Germinal center (tissue), 1 donor: ENCODE measurements around the gene KLRD1.
"Not testable (repeated sequence)": the region's sequence is repeated elsewhere in the genome, so short reads cannot be mapped to it uniquely, and the experiment has no call there.

Experiments used
- DNase-seq: peaks from one replicate; pipeline ENCODE4 v3.0.0; 2012; ENCODE audit warnings: mixed read lengths, low spot score

KLRD1 gene, protein sequence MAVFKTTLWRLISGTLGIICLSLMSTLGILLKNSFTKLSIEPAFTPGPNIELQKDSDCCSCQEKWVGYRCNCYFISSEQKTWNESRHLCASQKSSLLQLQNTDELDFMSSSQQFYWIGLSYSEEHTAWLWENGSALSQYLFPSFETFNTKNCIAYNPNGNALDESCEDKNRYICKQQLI

DNA sequence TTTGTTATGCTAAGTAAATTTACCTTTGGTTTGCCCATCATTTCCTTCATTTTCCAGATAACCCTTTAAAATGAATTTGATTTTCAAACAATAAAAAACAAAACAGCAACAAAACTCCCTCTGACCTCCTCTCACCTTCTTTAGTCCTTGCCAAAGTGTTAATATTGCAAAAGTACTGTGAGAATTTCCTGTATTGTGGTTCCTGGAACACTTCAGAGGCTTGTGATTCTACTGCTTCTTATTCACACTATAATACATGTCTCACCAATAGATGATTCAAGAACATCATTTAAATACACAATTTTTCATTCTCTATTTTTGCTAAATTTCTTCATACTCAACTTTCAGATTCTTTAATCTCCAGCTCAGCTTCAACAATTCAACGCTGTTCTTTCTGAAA lies at the start of gene KLRD1:
Gene KLRD1 (plus strand): TSS at position 241 of the 400 bp plus-strand sequence. CDS start 208 bp downstream, outside the sequence.
- no peak for DNase-seq

DNA sequence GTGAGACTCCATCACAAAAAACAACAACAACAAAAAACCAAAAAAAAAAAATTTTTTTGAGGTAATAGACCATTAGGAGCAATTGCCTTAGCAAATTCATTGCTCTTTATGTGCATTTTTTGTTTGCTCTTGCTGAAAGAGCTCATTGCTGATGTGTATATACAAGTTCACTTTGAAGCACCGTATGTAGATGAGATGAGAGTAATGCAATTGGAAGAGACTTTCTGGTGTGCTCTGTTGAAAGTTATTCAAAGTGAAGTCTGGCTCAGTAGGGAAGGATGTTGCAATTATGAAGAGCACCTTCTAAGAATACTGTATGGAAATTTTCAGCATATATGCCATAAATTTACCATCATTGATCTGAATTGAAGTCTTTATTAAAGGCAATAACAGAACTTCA lies 46.7 kb upstream of the KLRD1 start:
- DNase-seq = no peak

DNA sequence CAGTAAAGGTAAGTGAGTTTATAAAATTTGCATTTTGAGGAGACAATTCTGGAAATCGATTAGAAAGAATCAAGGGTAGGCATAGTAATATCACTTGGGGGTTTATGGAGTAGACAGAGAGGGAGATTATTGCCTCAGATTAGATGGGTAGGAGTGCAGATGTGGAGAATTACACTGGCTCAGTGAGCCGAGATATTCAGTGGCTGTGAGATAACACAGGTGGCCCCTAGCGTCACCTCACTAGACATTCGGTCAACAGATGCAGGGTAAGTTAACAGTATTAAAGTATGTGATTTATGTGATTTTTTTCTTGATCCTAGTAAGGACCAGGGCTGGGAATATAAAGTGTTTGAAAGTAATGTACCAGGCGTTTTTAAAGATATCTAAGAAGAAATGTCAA lies 39.6 kb upstream of the KLRD1 start:
- DNase-seq = no peak

DNA sequence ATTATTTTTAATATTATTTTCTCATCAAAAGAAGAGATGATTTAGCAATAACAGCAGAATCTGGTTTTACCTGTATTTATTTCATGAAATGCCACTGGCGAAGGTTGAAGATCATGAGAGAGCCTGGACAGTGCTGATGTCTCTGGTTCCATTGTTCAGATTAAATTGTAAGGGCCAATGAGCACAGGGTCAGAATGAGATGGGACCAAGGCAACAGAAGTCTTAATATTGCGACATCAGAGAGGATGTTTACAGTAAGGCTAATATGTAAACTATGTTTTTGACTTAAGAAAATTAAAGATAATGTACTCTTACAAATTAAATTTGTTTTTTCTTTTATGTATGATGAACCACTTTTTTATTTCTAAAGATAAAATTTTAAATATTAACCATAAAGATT lies 35.2 kb upstream of the KLRD1 start:
- DNase-seq = no peak

DNA sequence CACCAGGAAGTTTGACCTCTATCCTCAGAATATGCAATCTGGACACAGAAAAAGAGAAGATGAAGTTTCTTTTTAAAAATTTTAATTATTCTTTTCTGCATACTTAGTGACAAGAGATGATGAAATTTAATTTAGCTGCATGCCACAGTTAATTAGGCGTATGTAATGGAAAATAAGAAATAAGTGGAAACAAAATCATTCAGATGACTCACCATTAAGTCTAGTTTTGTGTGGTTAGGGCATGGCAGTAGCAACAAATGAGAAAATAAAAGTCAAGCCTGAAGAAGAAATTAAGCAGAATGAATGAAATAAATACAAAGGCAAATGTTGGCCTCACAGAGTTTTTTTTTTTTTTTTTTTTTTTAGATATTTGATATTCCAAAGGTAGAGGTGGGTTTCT lies 30.9 kb upstream of the KLRD1 start:
- no peak for DNase-seq

DNA sequence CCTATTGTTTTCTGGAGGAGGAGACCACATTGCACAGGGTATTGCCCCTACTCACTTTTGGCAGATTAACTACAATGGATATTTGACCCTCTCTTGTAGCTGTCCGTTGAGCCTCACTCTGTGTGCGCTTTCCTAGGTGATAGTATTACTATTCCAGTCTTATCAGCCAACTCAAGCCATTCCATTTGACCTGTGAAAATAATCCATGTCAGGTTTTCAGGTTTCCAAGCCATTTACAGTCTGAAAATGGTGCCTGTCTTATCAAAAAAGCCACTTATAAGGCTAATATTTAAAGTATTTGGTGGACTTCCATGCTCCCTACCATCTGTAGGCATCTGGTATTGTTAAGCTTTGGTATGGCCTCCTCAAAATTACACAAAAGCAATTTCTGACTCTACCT lies 29.6 kb upstream of the KLRD1 start:
- no peak for DNase-seq

DNA sequence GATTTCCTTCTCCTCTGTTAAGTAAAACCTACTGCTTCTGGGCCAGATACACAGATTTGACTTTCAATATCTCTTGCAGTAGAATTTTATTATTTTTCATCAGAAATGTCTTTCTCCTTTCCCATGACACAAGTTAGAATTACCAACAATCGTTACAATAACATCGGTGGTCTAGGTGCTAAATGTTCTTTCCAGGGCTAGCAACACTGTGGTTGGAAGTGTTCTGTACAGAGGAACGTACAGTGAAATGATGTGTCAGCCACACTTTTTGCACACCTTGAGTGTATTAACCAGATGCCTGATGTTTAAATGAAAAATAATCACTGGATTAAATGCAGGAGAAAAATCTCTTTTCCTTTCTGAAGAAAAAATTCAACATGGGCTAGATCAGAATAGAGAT lies 27.7 kb upstream of the KLRD1 start:
- DNase-seq = no peak

DNA sequence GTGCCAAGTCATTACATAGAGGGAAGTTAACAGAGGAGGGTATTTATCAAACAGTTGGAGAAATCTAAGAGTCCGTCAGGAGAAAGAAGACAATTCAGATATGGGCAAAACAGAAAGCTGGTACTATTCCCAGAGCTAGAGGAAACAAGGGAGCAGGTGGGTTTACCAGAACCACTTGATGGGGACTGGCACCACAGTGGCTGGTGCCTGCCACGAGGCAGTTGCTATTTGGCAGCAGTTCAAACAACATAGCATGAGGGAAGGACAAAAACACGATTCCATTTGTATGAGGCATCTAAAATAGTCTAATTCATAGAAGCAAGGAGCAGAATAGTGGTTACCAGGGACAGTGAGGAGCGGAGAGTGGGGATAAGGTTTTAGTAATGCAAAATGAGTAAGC lies 24.6 kb upstream of the KLRD1 start:
- DNase-seq = no peak

DNA sequence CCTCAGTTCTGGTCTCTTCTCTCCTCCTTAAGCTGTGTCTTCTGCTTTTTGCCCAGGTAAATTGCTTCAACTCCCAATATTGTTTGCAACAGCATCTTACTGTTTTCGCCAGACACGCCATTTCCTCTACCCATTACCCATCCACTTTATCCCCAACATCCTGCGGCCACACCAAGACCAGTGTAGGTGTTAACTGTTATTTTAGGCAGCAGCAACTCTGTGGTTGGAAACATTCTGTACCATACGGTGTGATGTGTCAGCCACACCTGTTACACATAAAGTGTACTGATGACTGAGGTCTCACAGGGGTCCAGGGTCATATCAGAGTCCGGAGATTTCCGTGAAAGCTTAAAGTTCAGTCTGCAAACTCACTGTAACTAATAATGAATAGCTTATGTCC lies 21.8 kb upstream of the KLRD1 start:
- no peak for DNase-seq

DNA sequence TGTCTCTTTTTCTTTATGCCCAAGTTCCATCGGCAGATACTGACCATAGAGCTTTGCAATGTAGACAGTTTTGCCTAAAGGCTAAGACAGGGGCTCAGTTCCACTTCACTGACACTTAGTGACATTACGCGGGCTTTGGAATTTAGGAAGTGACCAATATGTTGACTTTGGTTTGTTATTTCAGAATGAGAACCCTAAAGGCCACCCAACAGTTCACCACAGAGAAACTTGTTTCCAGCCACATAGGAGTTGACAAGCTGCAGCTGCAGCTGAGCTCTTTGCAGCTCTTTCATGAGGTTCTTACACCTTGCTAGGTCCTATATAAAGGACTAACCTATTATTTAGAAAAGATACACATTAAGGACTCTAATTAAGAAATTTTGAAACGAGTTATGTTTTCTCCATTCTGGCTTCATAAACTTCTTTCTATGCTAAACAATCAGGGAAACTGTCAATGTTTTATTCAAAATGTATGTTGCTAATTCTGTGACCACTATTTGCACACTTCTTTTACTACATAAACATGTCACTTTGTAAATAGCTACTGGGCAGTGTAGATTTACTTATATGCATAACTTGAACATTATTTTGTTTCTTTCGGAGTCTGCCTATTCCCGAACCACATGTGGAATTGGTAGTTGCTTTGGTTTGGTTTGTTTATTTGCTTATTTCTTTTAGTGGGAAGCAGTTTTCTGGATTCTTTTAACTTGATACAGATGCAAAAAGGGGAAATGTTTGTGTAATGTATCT lies 18.5 kb upstream of the KLRD1 start:
- no peak for DNase-seq

DNA sequence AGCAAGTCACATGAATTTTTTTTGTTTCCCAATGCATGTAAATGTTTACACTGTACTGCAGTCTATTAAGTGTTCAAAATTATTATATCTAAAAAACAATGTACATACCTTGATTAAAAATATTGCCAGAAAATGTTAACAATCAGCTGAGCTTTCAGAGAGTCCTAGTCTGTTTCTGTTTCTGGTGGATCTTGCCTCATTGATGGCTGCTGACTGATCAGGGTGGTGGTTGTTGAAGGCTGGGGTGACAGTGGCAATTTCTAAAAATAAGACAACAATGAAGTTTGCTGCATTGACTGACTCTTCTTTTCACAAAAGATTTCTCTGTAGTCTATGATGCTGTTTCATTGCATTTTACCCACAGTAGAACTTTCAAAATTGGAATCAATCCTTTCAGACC lies 16.6 kb upstream of the KLRD1 start:
- DNase-seq = no peak

DNA sequence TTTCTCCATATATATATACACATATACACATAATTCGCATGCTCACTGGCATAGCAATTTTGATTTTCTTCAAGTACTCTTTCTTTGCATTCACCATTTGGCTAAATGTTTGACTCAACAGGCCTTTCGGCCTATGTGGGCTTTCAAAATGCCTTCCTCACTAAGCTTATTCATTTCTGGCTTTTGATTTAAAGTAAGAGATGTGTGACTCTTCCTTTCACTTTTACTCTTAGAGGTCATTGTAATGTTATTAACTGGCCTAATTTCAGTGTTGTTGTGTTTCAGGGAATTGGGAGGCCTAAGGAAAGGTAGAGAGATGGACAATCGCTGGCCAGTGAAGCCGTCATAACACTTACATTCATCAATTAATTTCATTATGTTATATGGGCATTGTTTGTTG lies 14.5 kb upstream of the KLRD1 start:
- no peak for DNase-seq

DNA sequence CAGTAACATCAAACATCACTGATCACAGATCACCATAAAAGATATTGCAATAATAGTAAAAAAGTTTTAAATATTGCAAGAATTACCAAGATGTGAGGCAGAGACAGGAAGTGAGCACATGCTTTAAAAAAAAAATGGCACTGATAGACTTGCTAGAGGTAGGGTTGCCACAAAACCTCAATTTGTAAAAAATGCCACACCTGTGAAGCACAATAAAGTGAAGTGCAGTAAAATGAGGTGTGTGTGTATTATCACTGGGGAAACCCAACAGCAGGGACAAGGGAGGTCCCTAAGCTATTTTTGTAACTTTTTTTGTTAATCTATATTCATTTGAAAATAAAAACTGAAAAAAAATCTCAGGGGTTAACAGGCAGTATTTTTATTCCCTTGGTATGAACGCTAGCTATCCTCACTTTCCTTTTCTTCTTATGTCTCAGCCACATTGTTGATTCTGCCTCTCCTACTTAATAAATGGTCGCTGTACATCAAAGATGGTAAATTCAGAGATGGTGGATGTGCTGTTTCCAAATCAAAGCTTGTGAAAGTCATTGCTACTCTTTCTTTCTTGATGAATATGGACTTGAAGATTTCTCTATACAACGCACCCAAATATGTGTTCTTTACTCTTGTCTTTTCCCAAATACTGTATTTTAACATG lies 14.0 kb upstream of the KLRD1 start:
- DNase-seq = no peak

DNA sequence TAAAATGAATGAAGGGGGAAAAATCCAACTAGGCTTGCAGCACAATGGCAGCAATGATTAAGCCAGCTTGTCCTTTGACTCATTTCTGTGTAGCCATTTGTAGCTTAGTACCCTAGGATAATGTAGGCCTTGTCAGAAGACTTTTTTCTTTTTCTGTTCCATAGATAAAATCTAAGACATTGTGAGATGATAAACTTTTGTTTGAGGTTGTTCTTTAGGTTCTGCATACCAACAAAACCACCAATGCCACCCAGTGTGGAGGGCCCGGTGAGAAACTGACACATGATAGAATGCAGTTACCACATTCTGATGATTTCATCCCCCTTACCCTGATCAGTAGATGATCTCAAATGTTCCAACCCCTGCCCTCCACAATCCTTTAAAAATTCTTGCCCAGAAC lies 6.6 kb upstream of the KLRD1 start:
- DNase-seq = no peak

DNA sequence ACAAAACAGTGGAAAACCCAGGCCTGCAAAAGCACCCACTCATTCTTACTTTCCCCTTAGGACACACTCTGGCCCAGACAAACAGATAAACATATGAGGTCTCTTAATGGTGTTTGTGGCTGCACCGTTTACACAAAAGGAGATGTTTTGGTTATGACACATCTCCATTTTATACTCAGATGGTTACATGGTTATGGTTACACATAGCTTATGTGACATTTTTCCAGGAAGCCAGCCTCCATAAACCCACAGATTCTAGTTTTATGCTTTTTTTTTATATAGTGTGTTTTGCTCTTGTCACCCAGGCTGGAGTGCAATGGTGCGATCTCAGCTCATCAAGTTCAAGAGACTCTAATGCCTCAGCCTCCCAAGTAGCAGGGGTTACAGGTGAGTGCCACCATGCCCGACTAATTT lies 3.5 kb upstream of the KLRD1 start:
- no peak for DNase-seq

DNA sequence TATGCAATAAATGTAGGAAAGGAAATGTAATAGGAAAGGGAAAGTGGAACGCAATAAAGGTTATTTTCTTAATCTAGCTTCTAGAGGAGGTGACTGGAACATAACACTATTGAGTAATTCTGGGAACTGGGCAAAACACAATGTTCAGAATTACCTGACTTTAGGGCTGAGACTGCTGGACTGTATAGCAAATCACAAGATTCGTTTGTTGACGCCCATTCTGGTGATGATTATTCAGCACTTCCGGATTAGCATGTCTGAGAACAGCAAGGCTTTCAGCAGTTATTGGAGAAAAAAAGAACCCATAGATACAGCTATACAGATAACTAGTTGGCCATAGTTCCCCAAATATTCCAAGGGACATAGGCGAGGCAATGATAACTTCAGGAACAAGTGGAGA lies 2.3 kb upstream of the KLRD1 start:
- no peak for DNase-seq

DNA sequence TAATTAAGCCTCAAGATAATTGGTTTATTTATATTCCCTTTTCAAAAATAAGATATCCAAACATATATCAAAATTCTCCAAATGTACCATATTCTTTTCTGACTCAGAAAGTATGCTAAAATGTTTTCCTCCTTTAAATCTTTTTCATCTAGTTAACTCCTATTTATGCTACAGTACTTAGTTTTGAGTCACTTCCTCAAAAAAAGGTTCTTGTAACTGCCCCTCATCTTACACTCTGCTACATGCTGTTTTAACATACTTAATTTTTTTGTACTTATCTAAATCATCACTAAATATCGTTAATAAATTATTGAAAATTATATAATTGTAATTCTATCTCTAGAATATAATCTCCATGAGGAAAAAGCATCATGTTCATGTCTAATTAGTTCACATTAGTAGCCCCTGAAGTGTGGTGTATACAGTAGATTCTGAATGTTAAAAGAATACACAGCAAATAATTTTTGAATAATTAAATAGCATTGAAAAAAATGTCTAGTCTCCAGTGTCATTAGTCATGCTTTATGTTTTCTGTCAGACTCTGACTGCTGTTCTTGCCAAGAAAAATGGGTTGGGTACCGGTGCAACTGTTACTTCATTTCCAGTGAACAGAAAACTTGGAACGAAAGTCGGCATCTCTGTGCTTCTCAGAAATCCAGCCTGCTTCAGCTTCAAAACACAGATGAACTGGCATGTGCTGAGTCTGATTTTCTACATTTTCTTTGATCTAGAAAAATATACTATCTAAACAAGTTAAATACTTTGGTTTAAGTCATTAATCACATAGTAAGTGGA lies 3.5 kb downstream of the KLRD1 start:
- no peak for DNase-seq

DNA sequence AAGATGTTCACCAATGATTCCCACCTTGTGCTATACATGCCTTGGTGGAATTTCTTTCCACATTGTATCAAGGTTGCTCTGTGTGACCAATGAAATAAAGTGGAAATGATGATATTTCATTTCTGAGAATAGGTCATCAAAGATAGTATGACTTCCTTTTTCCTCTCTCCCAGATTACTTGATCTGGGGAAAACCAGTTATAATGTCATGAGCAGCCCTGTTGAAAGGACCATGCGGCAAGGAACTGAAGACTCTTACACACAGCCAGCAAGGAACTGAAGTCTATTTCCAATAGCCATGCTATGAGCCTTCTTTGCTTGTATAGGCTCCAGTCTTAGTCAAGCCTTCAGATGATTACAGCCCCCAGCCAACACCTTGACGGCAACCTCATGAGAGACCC lies 11.7 kb downstream of the KLRD1 start:
- no peak for DNase-seq

DNA sequence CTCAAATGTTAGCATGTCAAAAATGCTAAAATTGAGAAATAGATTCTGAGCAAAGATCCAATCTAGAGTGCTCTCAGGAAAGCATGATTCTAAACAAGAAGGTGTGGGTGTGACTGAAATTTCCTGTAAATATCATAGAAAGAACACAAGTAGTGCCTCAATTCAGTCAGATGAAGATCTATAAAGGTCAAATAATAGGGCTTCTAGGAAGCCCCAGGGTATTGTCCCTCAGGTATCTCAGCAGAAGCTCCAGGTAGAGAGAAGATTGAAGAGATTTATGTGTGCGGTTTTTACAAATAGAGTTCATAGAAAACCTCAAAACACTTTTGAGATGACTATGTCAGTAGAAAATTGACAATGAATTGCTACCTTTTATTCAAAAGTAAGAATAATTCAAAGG lies 13.0 kb downstream of the KLRD1 start:
- DNase-seq = no peak

DNA sequence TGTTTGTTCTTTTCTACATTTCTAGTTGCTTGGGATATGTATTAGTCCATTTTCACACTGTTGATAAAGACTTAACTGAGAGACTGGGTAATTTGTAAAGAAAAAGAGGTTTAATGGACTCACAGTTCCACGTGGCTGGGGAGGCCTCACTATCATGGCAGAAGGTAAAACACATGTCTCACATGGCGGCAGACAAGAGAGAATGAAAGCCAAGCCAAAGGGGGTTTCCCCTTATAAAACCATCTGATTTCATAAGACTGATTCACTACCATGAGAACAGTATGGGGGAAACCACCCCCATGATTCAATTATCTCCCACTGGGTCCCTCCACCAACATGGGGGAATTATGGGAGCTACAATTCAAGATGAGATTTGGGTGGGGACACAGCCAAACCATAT lies 21.0 kb downstream of the KLRD1 start:
- not testable (repeated sequence) for DNase-seq

DNA sequence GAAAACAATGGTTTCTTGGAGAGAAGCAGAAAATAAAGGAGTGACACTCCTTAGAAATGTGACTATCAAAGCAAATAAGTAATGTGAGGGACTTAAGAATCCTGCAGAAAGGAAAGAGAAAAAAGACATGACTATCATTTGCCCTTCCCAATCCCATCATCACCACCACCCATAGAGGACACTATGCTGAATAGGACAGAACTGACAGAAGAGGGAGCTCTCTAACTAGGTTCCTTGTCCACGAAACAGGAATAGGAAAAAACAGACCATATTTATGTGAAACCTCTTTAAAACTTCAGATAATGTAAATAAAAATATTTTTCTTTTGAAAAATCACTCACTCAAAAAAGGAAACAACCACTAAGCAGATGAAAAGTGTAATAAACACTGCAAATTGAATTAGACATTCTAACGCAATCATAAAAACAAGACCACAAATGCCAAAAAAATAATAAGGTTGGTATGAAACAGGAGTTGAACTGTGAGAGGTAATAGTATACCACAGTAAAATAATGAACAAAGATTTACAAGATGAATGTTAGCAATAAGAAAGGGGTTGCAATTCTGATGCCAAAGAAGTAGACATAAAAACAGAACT lies 24.1 kb downstream of the KLRD1 start:
- DNase-seq = peak; percentile 21

DNA sequence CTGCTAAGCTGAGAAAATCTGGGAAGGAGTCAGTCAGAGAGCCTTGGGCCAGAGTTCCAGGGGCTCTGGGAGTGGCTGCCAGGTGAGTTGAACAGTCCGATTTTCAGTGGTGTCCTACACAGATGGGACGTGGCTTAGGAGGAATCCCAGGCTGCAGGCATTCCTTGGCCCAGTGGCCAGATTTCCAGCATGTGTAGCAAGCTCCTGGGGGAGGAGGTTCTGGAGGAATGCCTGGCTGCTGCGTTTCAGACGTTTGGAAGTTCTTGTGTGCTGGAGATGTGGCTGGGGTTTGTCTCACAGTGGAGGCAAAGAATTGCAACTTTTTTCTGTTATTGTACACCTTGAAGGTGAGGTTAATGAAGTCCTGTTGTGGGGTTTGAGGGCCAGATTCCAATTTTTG lies 28.5 kb downstream of the KLRD1 start:
- not testable (repeated sequence) for DNase-seq
